Breast epithelium (tissue), 4 donors: ENCODE data around the gene ATP6V1G2. TPM values are rescaled to one million over a fixed set of nuclear protein-coding genes. Genes with fewer than 3 reads are reported as not detected.

ENCODE experiments used
- DNase-seq, 2 donors: peaks; one replicate each; pipeline ENCODE4 v3.0.0-alpha.2; 2019; ENCODE audit warnings: low spot score in 2 of 2
- H3K27ac ChIP-seq, 2 donors: fragments of 200-600 bp; sonication (generic) in 1 of 2; one replicate each; pipeline ENCODE4 v1.5.1; 2016 to 2019; ENCODE audit warnings: mild to moderate bottlenecking in 1 of 2
- H3K27me3 ChIP-seq, 2 donors: fragments of 200-600 bp; sonication (generic) in 1 of 2; one replicate each; pipeline versions ENCODE4 v1.5.1 to v1.6.0; 2017 to 2019; ENCODE audit warnings: control low read depth in 1 of 2, mild to moderate bottlenecking in 1 of 2
- H3K36me3 ChIP-seq: fragments of 200-600 bp; one replicate; pipeline ENCODE4 v1.5.1; 2019
- H3K4me1 ChIP-seq, 2 donors: fragments of 200-600 bp; sonication (generic); one replicate each; pipeline ENCODE4 v1.5.1; 2016 to 2019; ENCODE audit warnings: control low read depth in 1 of 2
- H3K4me3 ChIP-seq, 3 donors: fragments of 200-600 bp; sonication (generic); 1 replicate in 2 of 3; 2 replicates in 1 of 3; pipeline ENCODE4 v1.5.1; 2016 to 2019; ENCODE audit warnings: mild to moderate bottlenecking in 3 of 3, moderate library complexity in 2 of 3
- H3K9me3 ChIP-seq, 2 donors: fragments of 200-600 bp; sonication (generic) in 1 of 2; one replicate each; pipeline ENCODE4 v1.5.1; 2016 to 2019; ENCODE audit warnings: control low read depth in 1 of 2
- POLR2A ChIP-seq: fragments of 450-650 bp; IDR thresholded peaks from one replicate; pipeline ENCODE4 v1.6.1; 2016; ENCODE audit warnings: antibody characterized with exemption, mild to moderate bottlenecking, moderate library complexity
- POLR2AphosphoS5 ChIP-seq, 3 donors: sonication (generic); formaldehyde crosslinking; IDR thresholded peaks; one replicate each; pipeline ENCODE4 v1.6.1; 2017; ENCODE audit warnings: antibody characterized with exemption in 3 of 3
- intact Hi-C: fragments of 100-400 bp; cut with DNase I; formaldehyde crosslinking; loops from one replicate; pipeline ENCODE4 v1.15.1; 2023; ENCODE audit warnings: low total_unique reads
- total RNA-seq, 3 donors: library from RNA; depleted of rRNA; stranded (reverse); fragments of >200 nt; gene quantifications; one replicate each; pipeline ENCODE4 v1.1.0, GENCODE V29; 2016
- TF ChIP-seq, protein P1 (sequence below), 3 donors: fragments of 450-650 bp; IDR thresholded peaks; one replicate each; pipeline ENCODE4 v1.5.1; 2016 to 2017; ENCODE audit warnings: antibody characterized with exemption in 3 of 3, mild to moderate bottlenecking in 3 of 3, moderate library complexity in 3 of 3

ATP6V1G2 gene
- total RNA-seq, 3 donors from 2014 or later, result 0.44 to 1.8 (median 1.6) TPM

GRCh38 chr6:31528821-31529328 is 17.5 kb downstream of the ATP6V1G2 start, which contains the start of gene MCCD1:
MCCD1 (plus strand) TSS chr6:31528962; CDS start chr6:31529015, 53 bp downstream.
- no peak within 1 kb of the TSS for H3K4me3 ChIP-seq
- H3K9me3 ChIP-seq, result no peaks in the 10 kb centered on the region
- no peaks in the 10 kb centered on the region for H3K27me3 ChIP-seq
- H3K36me3 ChIP-seq, result peaks cover 4% of the 10 kb centered on the region
- intact Hi-C loops, result no loop called here
- no peak for DNase-seq
- TF ChIP-seq POLR2A (no peak), POLR2AphosphoS5 (IDR thresholded peaks at IDR 0.05) (no peak)
- TF ChIP-seq, protein P1, sequence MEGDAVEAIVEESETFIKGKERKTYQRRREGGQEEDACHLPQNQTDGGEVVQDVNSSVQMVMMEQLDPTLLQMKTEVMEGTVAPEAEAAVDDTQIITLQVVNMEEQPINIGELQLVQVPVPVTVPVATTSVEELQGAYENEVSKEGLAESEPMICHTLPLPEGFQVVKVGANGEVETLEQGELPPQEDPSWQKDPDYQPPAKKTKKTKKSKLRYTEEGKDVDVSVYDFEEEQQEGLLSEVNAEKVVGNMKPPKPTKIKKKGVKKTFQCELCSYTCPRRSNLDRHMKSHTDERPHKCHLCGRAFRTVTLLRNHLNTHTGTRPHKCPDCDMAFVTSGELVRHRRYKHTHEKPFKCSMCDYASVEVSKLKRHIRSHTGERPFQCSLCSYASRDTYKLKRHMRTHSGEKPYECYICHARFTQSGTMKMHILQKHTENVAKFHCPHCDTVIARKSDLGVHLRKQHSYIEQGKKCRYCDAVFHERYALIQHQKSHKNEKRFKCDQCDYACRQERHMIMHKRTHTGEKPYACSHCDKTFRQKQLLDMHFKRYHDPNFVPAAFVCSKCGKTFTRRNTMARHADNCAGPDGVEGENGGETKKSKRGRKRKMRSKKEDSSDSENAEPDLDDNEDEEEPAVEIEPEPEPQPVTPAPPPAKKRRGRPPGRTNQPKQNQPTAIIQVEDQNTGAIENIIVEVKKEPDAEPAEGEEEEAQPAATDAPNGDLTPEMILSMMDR (IDR thresholded peaks at IDR 0.05), result no peak
- no peaks in the 10 kb centered on the region for H3K4me1 ChIP-seq
- H3K27ac ChIP-seq, result peak within 1 kb of the TSS in 1 of 2 donors; percentile 19

GRCh38 chr6:31528307-31528777 is 18.1 kb downstream of the ATP6V1G2 start:
- no peak for DNase-seq
- H3K27ac ChIP-seq, result no peak overlapping the region
- TF ChIP-seq, protein P1 (IDR thresholded peaks at IDR 0.05), result no peak
- TF ChIP-seq POLR2AphosphoS5 (IDR thresholded peaks at IDR 0.05) (no peak), POLR2A (no peak)
- no peak overlapping the region for H3K4me3 ChIP-seq
- H3K9me3 ChIP-seq, result no peaks in the 10 kb centered on the region
- H3K36me3 ChIP-seq, result no peaks in the 10 kb centered on the region
- H3K4me1 ChIP-seq, result no peaks in the 10 kb centered on the region
- intact Hi-C loops, result no loop called here
- H3K27me3 ChIP-seq, result no peaks in the 10 kb centered on the region

GRCh38 chr6:31525932-31526591 is 20.3 kb downstream of the ATP6V1G2 start:
- intact Hi-C loops, result no loop called here
- H3K27ac ChIP-seq, result no peak overlapping the region
- DNase-seq, result no peak
- H3K27me3 ChIP-seq, result no peaks in the 10 kb centered on the region
- H3K36me3 ChIP-seq, result no peaks in the 10 kb centered on the region
- TF ChIP-seq POLR2AphosphoS5 (IDR thresholded peaks at IDR 0.05) (no peak), POLR2A (no peak)
- TF ChIP-seq, protein P1 (IDR thresholded peaks at IDR 0.05), result no peak
- H3K9me3 ChIP-seq, result no peaks in the 10 kb centered on the region
- no peaks in the 10 kb centered on the region for H3K4me1 ChIP-seq
- no peak overlapping the region for H3K4me3 ChIP-seq

DNA sequence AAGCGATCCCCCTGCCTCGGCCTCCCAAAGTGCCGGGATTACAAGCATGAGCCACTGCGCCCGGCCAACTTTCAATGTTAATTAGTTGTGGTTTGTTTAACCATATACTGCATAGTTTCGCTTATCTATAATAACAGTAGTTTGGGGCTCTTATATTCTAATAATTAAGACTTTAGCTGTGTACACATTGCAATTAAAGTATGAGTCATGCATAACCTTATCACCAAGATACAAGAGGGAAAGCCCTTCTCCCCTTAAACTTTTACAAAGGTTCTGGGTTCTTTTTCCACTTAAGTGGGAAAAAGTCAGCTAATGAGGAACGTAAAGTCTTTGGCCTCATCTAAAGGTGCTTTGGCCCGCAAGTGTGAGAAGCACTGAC is 20.9 kb downstream of the ATP6V1G2 start:
- Histone ChIP-seq H3K36me3 (no peaks in the 10 kb centered on the region), H3K27me3 (no peaks in the 10 kb centered on the region), H3K27ac (no peak overlapping the region), H3K9me3 (no peaks in the 10 kb centered on the region), H3K4me3 (no peak overlapping the region), H3K4me1 (no peaks in the 10 kb centered on the region)
- TF ChIP-seq POLR2A (no peak), POLR2AphosphoS5 (IDR thresholded peaks at IDR 0.05) (no peak)
- TF ChIP-seq, protein P1 (IDR thresholded peaks at IDR 0.05), result no peak
- intact Hi-C loops, result no loop called here
- no peak for DNase-seq

DNA sequence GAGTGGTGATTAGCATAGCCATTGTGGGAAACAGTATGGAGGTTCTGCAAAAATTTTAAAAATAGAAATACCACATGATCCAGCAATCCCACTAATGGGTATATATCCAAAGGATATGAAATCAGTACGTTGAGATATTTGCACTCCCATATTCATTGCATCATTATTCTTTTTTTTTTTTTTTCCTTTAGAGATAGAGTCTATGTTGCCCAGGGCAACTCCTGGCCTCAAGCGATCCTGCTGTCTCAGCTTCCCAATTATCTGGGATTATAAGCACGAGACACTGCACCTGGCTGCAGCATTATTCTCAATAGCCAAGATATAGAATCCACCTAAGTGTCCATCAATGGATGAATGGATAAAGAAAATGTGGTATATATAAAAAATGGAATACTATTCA is 24.6 kb downstream of the ATP6V1G2 start:
- DNase-seq, result no peak
- Histone ChIP-seq H3K4me3 (no peak overlapping the region), H3K4me1 (no peaks in the 10 kb centered on the region), H3K27me3 (no peaks in the 10 kb centered on the region), H3K36me3 (no peaks in the 10 kb centered on the region), H3K9me3 (no peaks in the 10 kb centered on the region), H3K27ac (no peak overlapping the region)
- TF ChIP-seq POLR2A, result no peak
- no peak for TF ChIP-seq POLR2AphosphoS5 (IDR thresholded peaks at IDR 0.05)
- TF ChIP-seq, protein P1 (IDR thresholded peaks at IDR 0.05), result no peak
- intact Hi-C loops, result no loop called here
